Hepatocyte (in vitro differentiated cells): Measurements from ENCODE around the gene ARHGAP25.

Experiments
- CTCF ChIP-seq: fragments of 200-600 bp; sonication (generic); IDR thresholded peaks from 2 replicates; pipeline ENCODE4 v1.5.1; 2016; ENCODE audit warnings: antibody characterized with exemption, mild to moderate bottlenecking; ENCODE audit not compliant: poor library complexity
- EZH2 ChIP-seq: fragments of 200-600 bp; sonication (generic); IDR thresholded peaks from 2 replicates; pipeline ENCODE4 v1.6.1; 2016; ENCODE audit warnings: antibody characterized with exemption, mild to moderate bottlenecking, borderline replicate concordance
- EZH2phosphoT487 ChIP-seq: fragments of 200-600 bp; sonication (generic); IDR thresholded peaks from one replicate; pipeline ENCODE4 v1.6.1; 2018; ENCODE audit warnings: antibody characterized with exemption, mild to moderate bottlenecking, low read depth, moderate library complexity; ENCODE audit not compliant: unreplicated experiment, severe bottlenecking

- TF ChIP-seq CTCF, result no peak
- no peak for TF ChIP-seq EZH2phosphoT487
- TF ChIP-seq EZH2, result no peak
Observed at GRCh38 chr2:68833162-68833561, 98.6 kb downstream of the ARHGAP25 start.
